PC-3 (cell line): ENCODE data around the gene STAG1. TPM values are rescaled to one million over a fixed set of nuclear protein-coding genes. Genes with fewer than 3 reads are reported as not detected.

Source experiments
- ATAC-seq: fragments of 200-7000 bp; cut with Tn5 transposase; 2 replicates; pipeline ENCODE4 v1.9.1; 2020; ENCODE audit warnings: mild to moderate bottlenecking, moderate library complexity
- BruUV-seq: library from RNA; stranded (reverse); fragments of 400-500 nt; replicated peaks from 2 replicates; lab custom pipeline; 2021; lab: Mats Ljungman, UMichigan
- CTCF ChIA-PET: fragments of 300-600 bp; sonication (Branson Sonifier 250); formaldehyde crosslinking; loops from one replicate; lab custom pipeline; 2022; ENCODE audit warnings: antibody characterized with exemption; lab: Charles Lee
- POLR2A ChIA-PET: fragments of 300-600 bp; sonication (Branson Sonifier 250); formaldehyde crosslinking; loops from one replicate; lab custom pipeline; 2022; ENCODE audit warnings: antibody characterized with exemption; ENCODE audit not compliant: unreplicated experiment; lab: Charles Lee
- DNase-seq: peaks from one replicate; pipeline ENCODE4 v3.0.0-alpha.2; 2015
- H2AFZ ChIP-seq: fragments of 300-600 bp; sonication (generic); 2 replicates; pipeline ENCODE4 v1.6.0; 2016; ENCODE audit warnings: antibody characterized with exemption, low read length
- H3F3A ChIP-seq: fragments of 300-600 bp; sonication (generic); one replicate; pipeline ENCODE4 v1.6.0; 2017; ENCODE audit warnings: antibody characterized with exemption, low read length, control low read depth, mild to moderate bottlenecking; ENCODE audit not compliant: unreplicated experiment
- H3K27ac ChIP-seq: fragments of 300-600 bp; sonication (generic); 2 replicates; pipeline ENCODE4 v1.5.1; 2016; ENCODE audit warnings: mild to moderate bottlenecking, low read length
- H3K27me3 ChIP-seq: fragments of 300-600 bp; sonication (generic); 2 replicates; pipeline ENCODE4 v1.6.1; 2016; ENCODE audit warnings: low read length, mixed read lengths
- H3K36me3 ChIP-seq: fragments of 300-600 bp; sonication (generic); 2 replicates; pipeline ENCODE4 v1.6.1; 2016; ENCODE audit warnings: low read depth, mixed run types, low read length, mixed read lengths
- H3K4me1 ChIP-seq: fragments of 300-600 bp; sonication (generic); 2 replicates; pipeline ENCODE4 v1.5.1; 2016; ENCODE audit warnings: low read length; ENCODE audit not compliant: insufficient read depth
- H3K4me2 ChIP-seq: fragments of 300-600 bp; sonication (generic); 2 replicates; pipeline ENCODE4 v1.6.0; 2016; ENCODE audit warnings: low read length
- H3K4me3 ChIP-seq: fragments of 300-600 bp; sonication (generic); 2 replicates; pipeline ENCODE4 v1.5.1; 2016; ENCODE audit warnings: mild to moderate bottlenecking, low read length, mixed read lengths
- H3K79me2 ChIP-seq: fragments of 300-600 bp; sonication (generic); 2 replicates; pipeline ENCODE4 v1.6.1; 2017; ENCODE audit warnings: low read length, mixed read lengths
- H3K9ac ChIP-seq: fragments of 300-600 bp; sonication (generic); 2 replicates; pipeline ENCODE4 v1.6.0; 2016; ENCODE audit warnings: mild to moderate bottlenecking, low read length
- H3K9me2 ChIP-seq: fragments of 300-600 bp; sonication (generic); replicated peaks from 2 replicates; pipeline ENCODE4 v1.6.1; 2016; ENCODE audit warnings: mixed run types, low read length, mixed read lengths
- H3K9me3 ChIP-seq: fragments of 300-600 bp; sonication (generic); 2 replicates; pipeline ENCODE4 v1.6.1; 2016; ENCODE audit warnings: low read length, mixed read lengths
- H4K20me1 ChIP-seq: fragments of 300-600 bp; sonication (generic); 2 replicates; pipeline ENCODE4 v1.6.1; 2016; ENCODE audit warnings: low read length, mixed read lengths
- CTCF ChIP-seq: fragments of 300-600 bp; sonication (generic); conservative IDR thresholded peaks from 2 replicates; pipeline ENCODE4 v1.5.1; 2017; ENCODE audit warnings: antibody characterized with exemption, low read depth, mild to moderate bottlenecking, low read length
- EZH2 ChIP-seq: fragments of 300-600 bp; sonication (generic); IDR thresholded peaks from one replicate; pipeline ENCODE4 v1.6.1; 2017; ENCODE audit warnings: antibody characterized with exemption, mild to moderate bottlenecking, low read length; ENCODE audit not compliant: unreplicated experiment
- EZH2phosphoT487 ChIP-seq: fragments of 300-600 bp; sonication (generic); IDR thresholded peaks from 2 replicates; pipeline ENCODE4 v1.6.1; 2018; ENCODE audit warnings: mild to moderate bottlenecking, antibody characterized with exemption, low read length, borderline replicate concordance
- intact Hi-C: fragments of 100-400 bp; cut with micrococcal nuclease; formaldehyde crosslinking; loops from 2 replicates; pipeline ENCODE4 v1.9.0; 2023
- total RNA-seq: library from RNA; depleted of rRNA; stranded (reverse); fragments of >200 nt; gene quantifications from 2 replicates; pipeline ENCODE4 v1.2.3, GENCODE V29; 2014

The STAG1 gene
- total RNA-seq, 1 experiment from 2014 or later, result 14.6 TPM

GRCh38 chr3:136547293-136547692 lies 204.9 kb downstream of the STAG1 start:
- Histone ChIP-seq H3K4me1 (peaks cover 8% of the 10 kb centered on the region; the same call in 1 of the 2 replicates), H3K9me2 (no peaks in the 10 kb centered on the region), H3K9me3 (no peaks in the 10 kb centered on the region), H3K27me3 (no peaks in the 10 kb centered on the region), H3F3A (no peaks in the 10 kb centered on the region), H4K20me1 (no peaks in the 10 kb centered on the region), H3K4me2 (no peak overlapping the region), H3K36me3 (no peaks in the 10 kb centered on the region), H2AFZ (no peak overlapping the region), H3K9ac (no peak overlapping the region), H3K4me3 (no peak overlapping the region), H3K27ac (no peak overlapping the region), H3K79me2 (no peaks in the 10 kb centered on the region)
- intact Hi-C loops, result loop anchor here (2.0 to 10.0 kb wide), 3 partner anchors 88 to 470 kb away; no protein-coding TSS in a partner anchor
- peak; percentile 16 for DNase-seq
- no TSS peak for BruUV-seq
- POLR2A ChIA-PET, result interaction anchor here (0.7 kb wide), 1 partner anchor 142 kb away, joined by 3 read pairs; no protein-coding TSS in a partner anchor
- peak; percentile 52 for ATAC-seq
- no peak for TF ChIP-seq EZH2phosphoT487
- no peak for TF ChIP-seq EZH2
- no peak for TF ChIP-seq CTCF
- CTCF ChIA-PET, result interaction anchor here (2.6 kb wide), 1 partner anchor 205 kb away, joined by 41 read pairs; the partner anchor contains the start of gene STAG1

- POLR2A ChIA-PET, result no interaction called here
Observed at GRCh38 chr3:136546720-136547119, 205.5 kb downstream of the STAG1 start.

More at GRCh38 chr3:136546720-136547119, 205.5 kb downstream of the STAG1 start:
- intact Hi-C loops, result loop anchor here (2.0 to 10.0 kb wide), 3 partner anchors 88 to 469 kb away; no protein-coding TSS in a partner anchor
- no peaks in the 10 kb centered on the region for H3F3A ChIP-seq
- peaks cover 8% of the 10 kb centered on the region; the same call in 1 of the 2 replicates for H3K4me1 ChIP-seq
- no peak overlapping the region for H2AFZ ChIP-seq
- H3K4me3 ChIP-seq, result no peak overlapping the region
- no peak overlapping the region for H3K27ac ChIP-seq
- BruUV-seq, result no TSS peak
- no peaks in the 10 kb centered on the region for H3K27me3 ChIP-seq
- TF ChIP-seq EZH2 (no peak), EZH2phosphoT487 (no peak), CTCF (peak; percentile 38; the same call in 1 of the 2 replicates)
- no peak overlapping the region for H3K4me2 ChIP-seq
- no peaks in the 10 kb centered on the region for H3K9me2 ChIP-seq
- H4K20me1 ChIP-seq, result no peaks in the 10 kb centered on the region
- no peaks in the 10 kb centered on the region for H3K79me2 ChIP-seq
- CTCF ChIA-PET, result interaction anchor here (2.6 kb wide), 1 partner anchor 206 kb away, joined by 41 read pairs; the partner anchor contains the start of gene STAG1
- DNase-seq (peak; percentile 24), ATAC-seq (peak; percentile 68)
- H3K9ac ChIP-seq, result no peak overlapping the region
- H3K9me3 ChIP-seq, result no peaks in the 10 kb centered on the region
- H3K36me3 ChIP-seq, result no peaks in the 10 kb centered on the region
